Stimulated activated CD4-positive, alpha-beta T cell treated with anti-CD3 and anti-CD28 coated beads, Interleukin-4, amount 100 ng/mL, for 1 hour (primary cell): ENCODE results near the gene TECPR1.
"Not testable (repeated sequence)": the region's sequence is repeated elsewhere in the genome, so short reads cannot be mapped to it uniquely, and the experiment has no call there.

ENCODE experiments used
- DNase-seq: peaks from one replicate; pipeline ENCODE4 v3.0.0-alpha.2; 2020

The TECPR1 gene

GRCh38 chr7:98223898-98224700 lies 27.9 kb downstream of the TECPR1 start:
- DNase-seq = no peak

- DNase-seq = no peak
These were observed 28.6 kb downstream of the TECPR1 start for GRCh38 chr7:98223351-98223897.

- DNase-seq = no peak
These were observed 29.4 kb downstream of the TECPR1 start for GRCh38 chr7:98222533-98223195.

DNA sequence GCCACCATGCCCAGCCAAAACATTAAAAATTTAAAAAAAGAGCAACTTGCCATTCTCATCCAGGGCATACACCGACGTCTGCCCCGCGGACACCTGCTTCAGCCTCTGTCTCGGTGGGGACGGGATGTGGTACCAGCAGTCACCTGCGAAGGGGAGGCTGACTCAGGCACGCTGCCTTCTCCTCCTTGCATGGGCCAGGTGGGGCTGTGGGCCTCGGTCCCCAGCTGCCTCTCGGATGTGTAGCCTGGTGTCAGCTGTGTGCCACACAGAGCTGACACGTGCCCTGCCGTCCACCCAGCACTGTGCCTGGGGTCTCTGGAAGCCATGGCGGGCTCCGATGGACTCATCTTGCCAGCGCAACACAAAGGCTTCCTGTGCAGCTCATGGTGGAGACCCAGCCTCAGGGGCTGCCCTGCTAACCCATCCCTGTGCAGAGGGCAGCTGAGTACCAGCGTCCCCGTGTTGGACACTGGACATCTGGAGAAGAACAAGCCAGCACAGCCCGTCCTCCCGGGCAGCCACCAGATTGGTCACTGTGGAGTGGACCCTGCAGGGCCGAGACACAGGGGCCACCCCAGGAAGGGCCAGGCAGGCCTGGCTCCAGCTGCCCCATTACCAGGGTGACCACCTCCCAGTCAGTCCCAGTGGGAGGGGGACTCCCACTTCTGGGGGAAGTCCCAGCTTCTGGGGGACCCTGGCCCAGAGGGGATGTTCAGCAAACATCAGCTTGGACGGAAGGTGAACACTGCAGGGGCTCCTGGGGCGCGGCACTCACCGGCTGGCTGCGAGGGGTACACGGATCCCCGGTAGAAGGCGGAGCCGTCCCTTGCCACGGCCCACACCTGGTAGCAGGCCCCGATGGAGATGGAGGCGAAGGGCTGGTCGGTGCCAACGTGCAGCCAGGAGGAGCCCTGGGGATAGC lies 30.2 kb downstream of the TECPR1 start:
- DNase-seq = no peak

DNA sequence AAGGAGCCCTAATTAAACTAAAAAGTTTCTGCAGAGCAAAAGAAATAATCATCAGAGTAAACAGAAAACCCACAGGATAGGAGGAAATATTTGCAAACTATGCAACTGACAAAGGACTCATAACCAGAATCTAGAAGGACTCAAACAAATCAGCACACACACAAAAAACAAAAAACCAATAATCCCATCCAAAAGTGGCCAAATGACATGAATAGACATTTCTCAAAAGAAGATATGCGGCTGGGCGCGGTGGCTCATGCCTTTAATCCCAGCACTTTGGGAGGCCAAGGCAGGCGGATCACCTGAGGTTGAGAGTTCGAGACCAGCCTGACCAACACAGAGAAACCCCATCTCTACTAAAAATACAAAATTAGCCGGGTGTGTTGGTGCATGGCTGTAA lies 32.6 kb downstream of the TECPR1 start:
- DNase-seq = not testable (repeated sequence)

- no peak for DNase-seq
These were observed 34.1 kb downstream of the TECPR1 start for GRCh38 chr7:98217623-98218582.

GRCh38 chr7:98216941-98217622 lies 35.0 kb downstream of the TECPR1 start:
- no peak for DNase-seq

DNA sequence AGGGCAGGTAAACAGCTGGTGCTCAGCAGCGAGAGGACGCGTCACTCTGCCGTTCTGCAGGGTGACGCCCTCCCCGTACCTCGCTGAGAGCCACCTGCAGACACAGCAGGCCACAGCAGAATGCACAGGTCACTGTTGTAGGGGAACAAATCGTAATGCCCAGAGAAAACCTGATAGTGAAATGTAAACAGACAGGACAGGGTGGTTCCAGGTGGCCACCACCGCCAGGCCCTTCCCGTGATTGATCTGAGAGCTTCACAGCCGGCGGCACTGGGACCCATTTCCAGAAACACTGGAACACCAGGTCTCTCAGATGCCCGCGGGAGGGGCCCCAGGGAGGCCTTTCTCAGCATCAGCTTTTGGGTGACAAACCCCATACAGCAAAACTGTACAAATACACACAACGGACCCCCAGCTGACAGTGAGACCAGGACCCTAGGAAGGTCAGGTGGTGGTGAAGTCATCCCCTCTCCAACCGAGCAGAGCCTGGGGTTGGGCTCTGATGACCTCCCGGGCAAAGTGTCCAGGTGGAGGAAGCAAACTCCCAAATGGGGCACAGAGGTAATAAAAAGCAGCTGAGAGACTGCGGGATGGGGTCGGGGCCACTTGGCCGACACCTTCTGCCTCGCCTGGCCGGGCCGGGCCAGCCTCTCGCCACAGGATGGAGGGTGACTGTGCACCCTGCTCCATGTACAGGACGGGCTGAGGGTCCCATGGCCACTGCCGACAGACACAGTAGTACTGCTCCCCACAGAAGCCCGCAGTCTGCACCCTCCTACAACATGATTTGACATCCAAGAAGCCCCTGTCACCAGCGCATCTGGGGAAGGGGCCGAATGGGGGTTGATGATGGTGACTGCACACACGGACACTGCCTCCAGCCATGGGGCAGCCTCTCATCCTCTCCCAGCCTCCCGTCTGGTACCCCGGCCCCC lies 36.2 kb downstream of the TECPR1 start:
- no peak for DNase-seq

GRCh38 chr7:98214811-98215321 lies 37.2 kb downstream of the TECPR1 start:
- no peak for DNase-seq

- no peak for DNase-seq
These were observed 37.9 kb downstream of the TECPR1 start for GRCh38 chr7:98213888-98214810.

DNA sequence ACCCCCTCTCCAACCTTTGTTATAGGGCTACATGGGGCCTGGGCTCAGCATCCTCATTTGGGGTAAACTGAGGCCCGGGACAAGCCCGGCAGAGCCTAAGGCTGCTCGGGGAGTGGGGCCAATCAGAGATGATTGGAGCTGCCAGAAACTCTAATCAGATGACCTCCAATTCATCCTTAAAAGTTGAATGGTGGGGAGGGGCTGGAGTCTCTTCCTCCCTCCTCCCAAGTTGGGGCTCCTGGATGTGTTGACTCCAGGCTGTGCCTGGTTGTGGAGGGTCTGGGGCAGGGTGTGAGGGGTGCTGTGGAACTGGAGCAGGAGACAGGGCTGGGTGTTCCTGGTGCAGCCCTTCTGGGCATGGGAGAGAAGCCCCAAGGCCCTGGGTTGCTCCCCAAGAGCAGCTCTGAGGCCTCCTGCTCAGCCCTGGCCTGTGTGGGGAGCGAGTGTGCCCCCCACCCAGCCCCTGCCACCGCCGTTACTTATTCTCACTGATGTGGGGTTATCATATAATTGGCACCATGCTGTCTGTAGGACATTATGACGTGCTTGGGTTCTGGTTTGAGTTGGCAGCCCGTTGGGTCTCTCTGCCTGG lies 38.6 kb downstream of the TECPR1 start:
- DNase-seq = no peak

DNA sequence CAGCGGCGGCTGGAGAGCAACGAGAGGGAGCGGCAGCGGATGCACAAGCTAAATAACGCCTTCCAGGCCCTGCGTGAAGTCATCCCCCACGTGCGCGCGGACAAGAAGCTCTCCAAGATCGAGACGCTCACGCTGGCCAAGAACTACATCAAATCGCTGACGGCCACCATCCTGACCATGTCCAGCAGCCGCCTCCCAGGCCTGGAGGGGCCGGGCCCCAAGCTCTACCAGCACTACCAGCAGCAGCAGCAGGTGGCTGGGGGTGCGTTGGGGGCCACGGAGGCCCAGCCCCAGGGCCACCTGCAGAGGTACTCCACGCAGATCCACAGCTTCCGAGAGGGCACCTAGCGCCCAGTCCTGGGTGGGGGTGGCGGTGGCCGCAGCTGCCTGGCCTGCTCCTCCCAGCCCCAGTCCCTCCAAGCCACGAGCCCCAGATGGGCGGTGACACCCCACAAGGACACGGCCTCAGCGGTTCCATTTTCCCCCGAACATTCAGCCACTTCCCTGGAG lies 39.4 kb downstream of the TECPR1 start:
- no peak for DNase-seq

DNA sequence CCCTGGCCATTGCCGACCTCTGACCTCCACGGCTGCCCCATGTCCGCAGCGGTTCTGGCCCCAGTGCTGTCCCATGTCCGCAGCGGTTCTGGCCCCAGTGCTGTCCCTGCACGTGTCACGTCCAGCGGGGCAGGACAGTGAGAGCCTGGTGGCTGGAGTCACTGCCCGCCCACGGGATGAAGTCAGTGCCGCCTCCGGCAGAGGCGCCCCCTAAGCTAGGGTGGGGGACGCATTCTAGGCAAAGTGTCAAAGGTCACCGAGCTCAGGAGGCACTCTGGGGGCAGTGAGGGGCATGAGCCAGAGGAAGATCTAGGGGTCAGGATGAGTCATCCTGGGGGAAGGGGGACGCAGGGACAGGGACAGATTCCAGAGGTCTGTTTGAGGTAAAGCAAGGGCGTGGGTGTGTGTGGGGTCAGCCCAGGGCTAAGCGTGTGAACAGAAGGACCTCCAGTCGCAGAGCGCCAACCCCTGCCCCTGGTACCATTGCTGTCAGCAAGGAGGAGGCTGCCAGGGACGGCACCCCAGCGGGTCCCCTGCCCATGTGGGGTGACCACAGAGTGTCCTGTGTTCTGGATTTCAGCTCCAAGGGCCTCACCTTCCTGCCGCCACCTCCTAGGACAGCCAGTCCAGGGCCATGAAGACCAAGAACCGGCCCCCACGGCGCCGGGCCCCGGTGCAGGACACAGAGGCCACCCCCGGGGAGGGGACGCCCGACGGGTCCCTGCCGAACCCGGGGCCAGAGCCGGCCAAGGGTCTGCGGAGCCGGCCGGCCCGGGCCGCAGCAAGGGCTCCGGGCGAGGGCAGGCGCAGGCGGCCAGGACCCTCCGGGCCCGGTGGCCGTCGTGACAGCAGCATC lies 40.1 kb downstream of the TECPR1 start:
- no peak for DNase-seq

- peak; percentile 39 for DNase-seq
These were observed 40.8 kb downstream of the TECPR1 start, which contains the start of gene BHLHA15 for GRCh38 chr7:98211221-98211675. Gene BHLHA15, plus strand, starts transcription at chr7:98211439. Its CDS starts 871 bp downstream, at chr7:98212310.

DNA sequence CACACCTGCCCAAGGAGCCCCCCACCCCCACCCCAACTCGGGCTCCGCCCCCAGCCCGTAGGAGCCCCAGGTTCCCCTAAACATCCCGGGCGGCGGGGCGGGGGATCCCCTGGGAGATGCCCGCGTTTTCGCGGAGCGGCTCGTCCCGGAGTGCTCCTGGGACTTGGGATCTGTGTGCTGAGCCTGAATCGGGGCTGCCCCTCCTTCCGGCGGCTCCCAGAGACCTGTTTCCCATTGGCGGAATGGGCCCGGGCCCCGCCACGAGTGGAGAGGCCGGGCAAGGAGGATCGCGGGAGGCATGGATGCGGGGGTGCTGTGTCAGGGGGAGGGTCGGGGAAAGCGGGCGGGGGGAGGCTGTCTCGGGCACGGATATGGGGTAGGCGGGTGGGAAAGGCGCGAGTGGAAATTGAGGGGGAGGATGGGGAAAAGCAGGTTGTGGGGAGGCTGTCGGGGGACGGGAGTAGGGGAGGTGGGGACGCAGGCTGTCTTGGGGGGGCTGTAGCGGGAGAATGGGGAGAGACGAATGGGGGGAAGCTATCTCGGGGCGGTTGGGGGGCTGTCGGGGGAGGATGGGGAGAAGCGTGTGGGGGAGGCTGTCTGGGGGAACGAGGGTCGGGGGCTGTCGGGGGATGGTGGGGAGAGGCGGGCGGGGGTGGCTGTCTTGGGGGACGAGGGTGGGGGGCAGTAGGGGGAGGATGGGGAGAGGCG lies 41.4 kb downstream of the TECPR1 start:
- no peak for DNase-seq
